HL-60 (cell line): ENCODE results near the gene PGGHG.

Experiments used
- DNase-seq, 2 experiments: peaks; one replicate each; pipeline ENCODE4 v3.0.0-alpha.2; 2010 to 2020; ENCODE audit warnings: low read depth in 1 of 2, low spot score in 1 of 2
- H3K27ac ChIP-seq: fragments of 250-450 bp; sonication (Bioruptor Pico); replicated peaks from 2 replicates; pipeline ENCODE4 v1.5.1; 2020; ENCODE audit warnings: mild to moderate bottlenecking, moderate library complexity
- H3K27me3 ChIP-seq: fragments of 250-450 bp; sonication (Bioruptor Pico); 2 replicates; pipeline ENCODE4 v1.5.1; 2021; ENCODE audit warnings: mild to moderate bottlenecking, moderate library complexity; ENCODE audit not compliant: insufficient read depth, poor library complexity, severe bottlenecking
- H3K4me3 ChIP-seq: replicated peaks from 2 replicates; pipeline ENCODE4 v1.5.1; 2011; ENCODE audit warnings: mild to moderate bottlenecking, control low read depth, low read length; ENCODE audit not compliant: insufficient read depth
- CTCF ChIP-seq: IDR thresholded peaks from one replicate; pipeline ENCODE4 v1.5.1; 2011; ENCODE audit warnings: low read length, control low read depth, inconsistent platforms; ENCODE audit not compliant: insufficient read depth
- GABPA ChIP-seq: IDR thresholded peaks from 2 replicates; pipeline ENCODE4 v1.6.1; 2012; ENCODE audit warnings: low read depth
- POLR2AphosphoS5 ChIP-seq: IDR thresholded peaks from 2 replicates; pipeline ENCODE4 v1.6.1; 2012; ENCODE audit warnings: low read depth
- REST ChIP-seq: IDR thresholded peaks from 2 replicates; pipeline ENCODE4 v1.6.1; 2012; ENCODE audit warnings: low read depth; ENCODE audit not compliant: insufficient replicate concordance
- SPI1 ChIP-seq: IDR thresholded peaks from 2 replicates; pipeline ENCODE4 v1.6.1; 2012; ENCODE audit warnings: low read depth, mild to moderate bottlenecking, borderline replicate concordance

Gene PGGHG

GRCh38 chr11:303363-303762, 14.4 kb downstream of the PGGHG start:
- DNase-seq: no peak
- Histone ChIP-seq H3K27ac (no peak overlapping the region), H3K4me3 (no peak overlapping the region), H3K27me3 (no peaks in the 10 kb centered on the region)
- no peak for TF ChIP-seq CTCF
- no peak for TF ChIP-seq SPI1
- no peak for TF ChIP-seq REST
- TF ChIP-seq POLR2AphosphoS5: no peak
- no peak for TF ChIP-seq GABPA

GRCh38 chr11:304061-304506, 15.2 kb downstream of the PGGHG start:
- TF ChIP-seq REST: no peak
- no peak for TF ChIP-seq CTCF
- no peak for TF ChIP-seq POLR2AphosphoS5
- TF ChIP-seq GABPA: no peak
- no peak for TF ChIP-seq SPI1

GRCh38 chr11:304915-305843, 16.3 kb downstream of the PGGHG start:
- H3K4me3 ChIP-seq: no peak overlapping the region
- peak in 1 of 2 experiments; percentile 51 for DNase-seq
- no peaks in the 10 kb centered on the region for H3K27me3 ChIP-seq
- H3K27ac ChIP-seq: no peak overlapping the region
- TF ChIP-seq GABPA (no peak), CTCF (peak; percentile 28), REST (no peak)

More at GRCh38 chr11:304061-304506, 15.2 kb downstream of the PGGHG start:
- DNase-seq: no peak
- Histone ChIP-seq H3K27me3 (no peaks in the 10 kb centered on the region), H3K27ac (no peak overlapping the region), H3K4me3 (no peak overlapping the region)
